HFFc6 (cell line): ENCODE results near the gene PDE6D. TPM values are rescaled to one million over a fixed set of nuclear protein-coding genes. Genes with fewer than 3 reads are reported as not detected.
A peak's percentile ranks its signal among the peaks of the same experiment; 100 is the strongest.

Source experiments
- DNase-seq: peaks from one replicate; pipeline ENCODE4 v3.0.0-alpha.2; 2018
- H3K27ac Mint-ChIP-seq: 2 replicates; pipeline ENCODE4 v1.8.0; 2020; ENCODE audit warnings: mild to moderate bottlenecking, mixed read lengths
- H3K27me3 Mint-ChIP-seq: 2 replicates; pipeline ENCODE4 v1.8.0; 2021; ENCODE audit warnings: mild to moderate bottlenecking, moderate library complexity, mixed read lengths; ENCODE audit not compliant: insufficient read depth
- H3K36me3 Mint-ChIP-seq: 2 replicates; pipeline ENCODE4 v1.8.0; 2021; ENCODE audit warnings: low read depth, mixed read lengths
- H3K4me1 Mint-ChIP-seq: 2 replicates; pipeline ENCODE4 v1.8.0; 2020; ENCODE audit warnings: low read depth, mixed read lengths
- H3K4me3 Mint-ChIP-seq: 2 replicates; pipeline ENCODE4 v1.8.0; 2020; ENCODE audit warnings: mild to moderate bottlenecking, moderate library complexity, mixed read lengths
- H3K9me3 Mint-ChIP-seq: 2 replicates; pipeline ENCODE4 v1.8.0; 2020; ENCODE audit warnings: mild to moderate bottlenecking, mixed read lengths
- CTCF ChIP-seq: fragments of 200-600 bp; sonication (generic); IDR thresholded peaks from 2 replicates; pipeline ENCODE4 v1.5.0; 2021; ENCODE audit warnings: antibody characterized with exemption, mild to moderate bottlenecking
- total RNA-seq, 6 experiments: library from RNA; stranded (reverse); fragmentation: NEBNext Ultra II Directional; extraction: Animal tissue kit (Norgen Biotek cat#: 25700); gene quantifications; 2 replicates in 1 of 6; 3 replicates in 5 of 6; pipeline ENCODE4 v1.2.3, GENCODE V29; 2021

The PDE6D gene
- total RNA-seq, 6 experiments from 2014 or later = 20.1 to 24.7 (median 22.4) TPM

- Mint-ChIP-seq H3K27ac (no peak overlapping the region), H3K9me3 (no peaks in the 10 kb centered on the region), H3K27me3 (peaks cover 6% of the 10 kb centered on the region), H3K36me3 (no peaks in the 10 kb centered on the region), H3K4me3 (no peak overlapping the region), H3K4me1 (peaks cover 22% of the 10 kb centered on the region)
- no peak for DNase-seq
- TF ChIP-seq CTCF = no peak
Observed at GRCh38 chr2:231691251-231691772, 89.8 kb downstream of the PDE6D start.

DNA sequence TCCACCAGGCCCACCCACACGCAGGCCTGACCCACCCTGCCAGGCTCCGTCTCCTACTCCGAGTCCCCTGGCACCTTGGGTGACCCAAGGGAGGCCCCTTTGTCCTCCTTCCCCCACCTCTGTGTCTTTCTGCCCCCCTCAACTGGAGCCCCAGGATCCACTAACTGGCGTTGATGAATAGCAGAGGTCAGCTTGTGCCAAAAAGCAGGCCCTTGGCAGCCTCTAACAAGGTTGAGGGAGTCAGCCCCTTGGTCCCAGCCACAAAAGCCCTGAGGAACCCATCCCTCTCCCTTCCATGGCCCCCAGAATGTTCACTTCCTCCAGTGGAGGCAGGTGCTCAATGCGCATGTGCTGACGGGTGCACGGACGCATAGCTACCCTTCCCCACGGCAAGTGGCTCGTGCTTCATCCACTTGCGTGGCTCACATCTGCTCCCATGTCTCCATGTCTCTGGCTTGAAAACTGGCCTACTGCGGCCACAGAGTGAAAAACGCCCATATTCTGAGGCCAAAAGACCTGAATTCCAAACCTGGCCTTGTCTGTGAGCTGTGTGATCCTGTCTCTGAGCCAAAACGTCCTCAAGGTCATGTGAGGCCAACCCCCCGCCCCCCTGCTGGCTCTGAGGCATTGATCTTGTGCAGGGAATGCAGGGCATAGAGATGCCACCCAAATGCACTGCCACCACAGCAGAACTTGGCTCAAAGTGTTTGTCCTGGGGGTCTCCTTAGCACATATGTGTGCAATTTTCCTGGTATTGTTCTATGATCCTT is 91.8 kb downstream of the PDE6D start:
- Mint-ChIP-seq H3K27ac (no peak overlapping the region), H3K27me3 (peaks cover 6% of the 10 kb centered on the region), H3K36me3 (no peaks in the 10 kb centered on the region), H3K4me1 (peaks cover 12% of the 10 kb centered on the region), H3K4me3 (no peak overlapping the region), H3K9me3 (no peaks in the 10 kb centered on the region)
- TF ChIP-seq CTCF = no peak
- DNase-seq = no peak

DNA sequence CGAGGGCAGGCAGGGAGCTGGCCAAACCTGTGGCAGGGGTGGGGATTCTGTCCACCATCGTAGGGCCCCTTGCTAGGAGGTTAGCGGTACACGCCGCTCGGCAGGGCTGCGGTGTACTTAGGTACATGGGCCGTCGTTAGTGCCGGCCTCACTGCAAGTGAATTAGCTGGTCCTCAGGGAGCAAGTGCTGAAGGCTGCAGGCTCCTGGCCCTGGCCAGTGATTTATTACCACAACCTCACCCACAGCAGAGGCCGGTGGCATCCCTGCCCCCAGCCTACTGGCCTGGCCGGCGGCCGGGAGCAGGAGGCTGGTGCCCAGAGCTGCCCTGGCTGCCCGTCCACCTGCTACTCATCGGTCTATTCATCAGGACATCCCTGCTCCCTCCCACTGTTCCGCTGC is 92.4 kb downstream of the PDE6D start:
- H3K4me3 Mint-ChIP-seq = no peak overlapping the region
- no peaks in the 10 kb centered on the region for H3K36me3 Mint-ChIP-seq
- H3K27ac Mint-ChIP-seq = no peak overlapping the region
- peaks cover 6% of the 10 kb centered on the region for H3K27me3 Mint-ChIP-seq
- no peak for TF ChIP-seq CTCF
- H3K4me1 Mint-ChIP-seq = peaks cover 6% of the 10 kb centered on the region
- no peak for DNase-seq
- H3K9me3 Mint-ChIP-seq = no peaks in the 10 kb centered on the region

- H3K36me3 Mint-ChIP-seq = no peaks in the 10 kb centered on the region
- H3K27me3 Mint-ChIP-seq = peaks cover 6% of the 10 kb centered on the region
- TF ChIP-seq CTCF = no peak
- H3K4me1 Mint-ChIP-seq = no peaks in the 10 kb centered on the region
- DNase-seq = no peak
- H3K4me3 Mint-ChIP-seq = no peak overlapping the region
- no peak overlapping the region for H3K27ac Mint-ChIP-seq
- H3K9me3 Mint-ChIP-seq = no peaks in the 10 kb centered on the region
Observed at GRCh38 chr2:231687961-231688360, 93.1 kb downstream of the PDE6D start.

DNA sequence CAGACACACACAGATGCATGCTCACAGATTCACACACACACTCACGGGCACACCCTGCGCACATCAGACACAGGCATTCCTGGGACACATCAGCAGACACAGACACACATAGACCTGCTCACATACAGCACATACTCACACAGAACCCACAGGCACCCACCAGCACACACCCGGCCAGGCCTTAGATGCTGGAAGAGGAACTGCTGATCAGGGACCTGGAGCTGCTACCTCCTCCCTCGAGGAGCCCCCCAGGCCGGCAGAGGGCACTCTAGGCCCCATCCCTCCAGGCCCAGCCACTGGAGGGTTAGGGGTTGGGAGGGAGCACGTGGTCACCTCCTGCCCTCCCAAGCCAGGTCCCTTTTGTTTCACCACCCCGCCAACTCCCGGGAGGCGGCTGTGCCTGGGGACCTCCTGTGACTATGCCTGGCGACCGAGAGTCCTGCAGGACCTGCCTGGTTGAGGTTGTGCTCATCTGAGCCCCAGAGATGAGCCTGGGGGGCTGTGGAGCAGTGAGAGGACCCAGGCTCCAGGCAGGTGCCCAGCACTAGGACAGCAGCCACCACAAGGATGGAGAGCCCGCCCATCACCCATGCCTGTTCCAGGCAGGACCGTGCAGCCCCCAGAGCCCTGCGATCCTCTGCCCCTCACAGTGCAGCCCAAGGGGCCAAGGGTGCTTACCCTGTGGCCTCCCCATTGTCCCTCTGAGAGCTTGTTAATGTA is 93.8 kb downstream of the PDE6D start:
- peaks cover 6% of the 10 kb centered on the region for H3K27me3 Mint-ChIP-seq
- no peak overlapping the region for H3K4me3 Mint-ChIP-seq
- no peaks in the 10 kb centered on the region for H3K4me1 Mint-ChIP-seq
- DNase-seq = no peak
- H3K9me3 Mint-ChIP-seq = no peaks in the 10 kb centered on the region
- peak; percentile 73 for TF ChIP-seq CTCF
- H3K27ac Mint-ChIP-seq = no peak overlapping the region
- no peaks in the 10 kb centered on the region for H3K36me3 Mint-ChIP-seq
